Measurements from ENCODE around the gene USP47. TPM values are rescaled to one million over a fixed set of nuclear protein-coding genes. Genes with fewer than 3 reads are reported as not detected.

The USP47 gene
- total and polyA plus RNA-seq, 8 donors: 40.9 to 127 (median 108) TPM

DNA sequence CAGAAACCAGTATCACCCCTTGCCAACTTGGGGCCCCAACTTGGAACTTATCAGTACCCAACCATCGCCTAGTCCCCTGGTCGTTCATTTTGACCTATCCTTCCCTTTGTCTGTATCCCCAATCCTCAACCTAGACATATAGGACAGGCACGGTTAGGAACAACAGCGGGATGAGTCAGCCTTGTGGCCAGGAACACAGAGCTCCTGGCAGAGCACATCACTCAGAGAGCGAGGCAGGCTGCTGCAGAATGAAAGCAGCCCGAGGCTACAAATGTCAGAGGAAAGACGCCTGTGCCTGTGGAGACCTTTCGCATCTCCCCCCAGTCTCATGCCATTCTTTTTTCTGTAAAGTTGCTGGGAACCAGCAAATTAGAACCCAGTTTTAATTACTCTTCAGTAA lies 152.1 kb downstream of the USP47 start:
- H3K36me3 ChIP-seq: no peaks in the 10 kb centered on the region
- DNase-seq (no peak), ATAC-seq (peak; percentile 41)
- H3K4me1 ChIP-seq: peaks cover 0 to 2% of the 10 kb centered on the region in 2 donors
- intact Hi-C loops (cut with DNase I): no loop called here
- TF ChIP-seq, protein P1, sequence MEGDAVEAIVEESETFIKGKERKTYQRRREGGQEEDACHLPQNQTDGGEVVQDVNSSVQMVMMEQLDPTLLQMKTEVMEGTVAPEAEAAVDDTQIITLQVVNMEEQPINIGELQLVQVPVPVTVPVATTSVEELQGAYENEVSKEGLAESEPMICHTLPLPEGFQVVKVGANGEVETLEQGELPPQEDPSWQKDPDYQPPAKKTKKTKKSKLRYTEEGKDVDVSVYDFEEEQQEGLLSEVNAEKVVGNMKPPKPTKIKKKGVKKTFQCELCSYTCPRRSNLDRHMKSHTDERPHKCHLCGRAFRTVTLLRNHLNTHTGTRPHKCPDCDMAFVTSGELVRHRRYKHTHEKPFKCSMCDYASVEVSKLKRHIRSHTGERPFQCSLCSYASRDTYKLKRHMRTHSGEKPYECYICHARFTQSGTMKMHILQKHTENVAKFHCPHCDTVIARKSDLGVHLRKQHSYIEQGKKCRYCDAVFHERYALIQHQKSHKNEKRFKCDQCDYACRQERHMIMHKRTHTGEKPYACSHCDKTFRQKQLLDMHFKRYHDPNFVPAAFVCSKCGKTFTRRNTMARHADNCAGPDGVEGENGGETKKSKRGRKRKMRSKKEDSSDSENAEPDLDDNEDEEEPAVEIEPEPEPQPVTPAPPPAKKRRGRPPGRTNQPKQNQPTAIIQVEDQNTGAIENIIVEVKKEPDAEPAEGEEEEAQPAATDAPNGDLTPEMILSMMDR (IDR thresholded peaks at IDR 0.05): no peak
- no peaks in the 10 kb centered on the region for H3K9me3 ChIP-seq
- no peak overlapping the region for H3K27ac ChIP-seq
- H3K4me3 ChIP-seq: no peak overlapping the region
- no peaks in the 10 kb centered on the region for H3K27me3 ChIP-seq

DNA sequence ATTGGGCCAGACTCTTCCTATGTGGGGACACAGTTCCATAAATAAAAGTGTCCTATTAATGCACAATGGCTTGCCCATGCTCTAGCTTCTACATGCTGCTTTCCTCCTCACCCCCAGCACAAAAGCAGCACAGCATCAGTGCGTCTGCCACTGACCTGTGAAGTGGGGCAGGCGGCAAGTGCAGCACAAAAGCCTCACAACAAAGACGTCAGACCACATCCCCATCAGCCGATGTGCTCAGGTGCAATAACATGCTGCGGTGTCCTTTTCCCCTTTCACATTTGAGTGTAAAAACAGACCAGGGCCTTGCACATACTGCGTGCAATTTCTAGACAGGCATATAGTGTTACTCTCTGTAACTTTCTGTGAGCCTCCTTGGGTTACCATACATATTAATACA lies 153.8 kb downstream of the USP47 start:
- no peak overlapping the region for H3K4me3 ChIP-seq
- TF ChIP-seq, protein P1 (IDR thresholded peaks at IDR 0.05): no peak
- peaks cover 0 to 2% of the 10 kb centered on the region in 2 donors for H3K4me1 ChIP-seq
- DNase-seq (no peak), ATAC-seq (no peak)
- intact Hi-C loops (cut with DNase I): no loop called here
- H3K9me3 ChIP-seq: no peaks in the 10 kb centered on the region
- H3K27me3 ChIP-seq: no peaks in the 10 kb centered on the region
- no peaks in the 10 kb centered on the region for H3K36me3 ChIP-seq
- no peak overlapping the region for H3K27ac ChIP-seq

DNA sequence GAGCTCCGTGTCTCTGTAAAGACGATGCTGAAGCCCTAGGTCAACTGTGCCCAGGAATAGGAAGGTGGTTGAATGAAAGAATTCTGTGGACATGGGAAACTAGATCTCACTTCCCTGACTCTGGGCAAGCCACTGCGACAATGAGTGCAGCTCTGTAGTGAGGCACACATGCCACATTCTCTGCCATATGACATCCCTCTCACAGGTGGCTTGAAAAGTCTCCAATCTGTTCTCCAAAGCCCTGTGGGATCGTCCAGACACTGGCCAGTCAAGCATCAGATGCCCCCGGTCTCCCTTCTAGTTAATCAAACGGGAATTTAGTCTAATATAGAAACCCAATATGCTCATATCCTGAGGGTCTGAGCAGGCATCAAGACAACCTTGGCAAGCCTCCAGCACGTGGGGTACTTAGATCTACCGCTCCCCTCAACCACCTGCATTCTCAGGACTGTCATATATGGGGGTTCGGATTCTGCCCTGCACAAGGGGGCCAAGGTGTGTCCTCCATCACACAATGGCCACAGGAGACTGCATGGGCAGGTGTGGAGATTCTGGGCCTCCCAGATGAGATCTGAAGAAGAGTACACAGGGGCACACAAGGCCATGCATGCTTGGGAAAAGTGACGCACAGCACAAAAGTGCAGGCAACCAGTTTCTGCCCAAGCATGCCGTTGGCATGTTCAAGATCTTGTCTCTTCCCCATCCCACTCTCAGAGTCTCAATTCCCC lies 154.7 kb downstream of the USP47 start:
- intact Hi-C loops (cut with DNase I): no loop called here
- TF ChIP-seq, protein P1 (IDR thresholded peaks at IDR 0.05): no peak
- Histone ChIP-seq H3K27ac (no peak overlapping the region), H3K4me3 (no peak overlapping the region), H3K36me3 (no peaks in the 10 kb centered on the region), H3K9me3 (no peaks in the 10 kb centered on the region), H3K27me3 (no peaks in the 10 kb centered on the region), H3K4me1 (peaks cover 0 to 2% of the 10 kb centered on the region in 2 donors)
- ATAC-seq (no peak), DNase-seq (no peak)

DNA sequence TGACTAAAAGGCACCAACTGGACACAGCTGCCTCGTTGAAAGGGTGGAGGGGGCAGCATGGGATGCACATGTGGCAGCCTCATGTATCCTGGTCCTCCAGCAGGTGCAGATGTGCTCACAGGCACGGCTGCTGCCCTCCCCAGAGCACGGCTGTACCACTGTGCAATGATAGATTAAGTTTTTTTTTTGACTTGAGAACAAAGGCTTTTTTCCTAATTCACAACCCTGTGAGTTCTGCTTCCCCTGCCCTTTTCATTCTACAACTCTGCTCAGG lies 155.2 kb downstream of the USP47 start:
- intact Hi-C loops (cut with DNase I): no loop called here
- ATAC-seq: no peak
- H3K4me3 ChIP-seq: no peak overlapping the region

DNA sequence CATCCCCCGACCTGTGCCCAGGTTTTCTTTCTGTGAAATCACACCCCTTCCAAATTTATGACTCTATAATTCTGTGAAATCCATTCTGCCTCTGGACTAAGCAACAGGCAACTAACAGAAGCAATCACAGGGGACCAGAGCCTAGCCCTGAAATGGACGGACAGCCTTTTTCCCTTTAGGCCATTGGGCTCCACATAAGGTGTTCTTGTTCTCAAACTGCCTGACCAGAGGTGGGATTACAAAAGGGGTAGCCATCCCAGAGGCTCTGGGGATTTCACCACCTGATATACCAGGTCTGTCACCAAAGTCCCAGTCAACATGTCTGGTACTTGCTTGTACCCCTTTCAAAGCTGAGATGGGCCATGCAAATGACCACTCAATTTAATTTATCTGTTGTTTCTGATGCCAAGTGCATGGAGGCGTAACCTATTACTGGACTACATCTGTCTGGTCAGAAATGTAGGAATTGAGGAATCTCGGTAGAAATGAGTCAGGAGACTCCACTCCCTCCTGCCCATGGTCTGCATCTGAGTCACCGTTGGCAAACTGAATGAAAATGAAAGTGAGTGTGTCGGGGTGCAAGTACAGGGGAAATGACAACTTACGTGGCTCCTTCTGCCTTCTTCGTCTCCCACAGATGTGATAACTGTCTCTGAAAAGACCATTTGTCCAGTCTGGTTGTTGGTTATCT lies 156.5 kb downstream of the USP47 start:
- TF ChIP-seq, protein P1 (IDR thresholded peaks at IDR 0.05): no peak
- H3K27me3 ChIP-seq: no peaks in the 10 kb centered on the region
- peaks cover 0 to 2% of the 10 kb centered on the region in 2 donors for H3K4me1 ChIP-seq
- H3K27ac ChIP-seq: no peak overlapping the region
- H3K9me3 ChIP-seq: no peaks in the 10 kb centered on the region
- no peak overlapping the region for H3K4me3 ChIP-seq
- DNase-seq: no peak
- ATAC-seq: peak; percentile 59
- H3K36me3 ChIP-seq: no peaks in the 10 kb centered on the region
- intact Hi-C loops (cut with DNase I): no loop called here

More for the DNA sequence above, 155.2 kb downstream of the USP47 start:
- no peaks in the 10 kb centered on the region for H3K27me3 ChIP-seq
- no peak for DNase-seq
- TF ChIP-seq, protein P1 (IDR thresholded peaks at IDR 0.05): no peak
- no peak overlapping the region for H3K27ac ChIP-seq
- peaks cover 0 to 2% of the 10 kb centered on the region in 2 donors for H3K4me1 ChIP-seq
- no peaks in the 10 kb centered on the region for H3K9me3 ChIP-seq
- H3K36me3 ChIP-seq: no peaks in the 10 kb centered on the region
